Fibroblast of lung (primary cell): ENCODE measurements around the gene DLG2. TPM values are rescaled to one million over a fixed set of nuclear protein-coding genes. Genes with fewer than 3 reads are reported as not detected.

Experiments used
- DNase-seq, 2 donors: peaks; one replicate each; pipeline versions ENCODE4 v3.0.0 to v3.0.0-alpha.2; 2010; ENCODE audit warnings: low read depth in 2 of 2
- H2AFZ ChIP-seq: 2 replicates; pipeline ENCODE4 v1.5.1; 2012; ENCODE audit warnings: low read length, control low read depth, inconsistent platforms
- H3K27ac ChIP-seq: 2 replicates; pipeline ENCODE4 v1.5.1; 2011; ENCODE audit warnings: low read length, control low read depth; ENCODE audit not compliant: insufficient read depth
- H3K27me3 ChIP-seq: 2 replicates; pipeline ENCODE4 v1.5.1; 2011; ENCODE audit warnings: mild to moderate bottlenecking, low read length; ENCODE audit not compliant: control insufficient read depth, insufficient read depth
- H3K36me3 ChIP-seq: 2 replicates; pipeline ENCODE4 v1.5.1; 2011; ENCODE audit warnings: low read length; ENCODE audit not compliant: control insufficient read depth, insufficient read depth
- H3K4me1 ChIP-seq: 2 replicates; pipeline ENCODE4 v1.5.1; 2011; ENCODE audit warnings: low read length; ENCODE audit not compliant: control insufficient read depth, insufficient read depth; ENCODE audit errors: extremely low read depth
- H3K4me2 ChIP-seq: 2 replicates; pipeline ENCODE4 v1.5.1; 2011; ENCODE audit warnings: low read length, control low read depth; ENCODE audit not compliant: insufficient read depth; ENCODE audit errors: extremely low read depth
- H3K4me3 ChIP-seq, 4 experiments: fragments of 200-600 bp in 1 of 4; sonication (generic) in 1 of 4; replicated peaks in 1 of 4; 2 replicates each; pipeline ENCODE4 v1.5.1; 2011 to 2016; ENCODE audit warnings: low read length in 4 of 4, low read depth in 3 of 4, mild to moderate bottlenecking in 3 of 4, control low read depth in 2 of 4, inconsistent platforms in 1 of 4, mixed read lengths in 1 of 4; ENCODE audit not compliant: insufficient read depth in 1 of 4; ENCODE audit errors: control extremely low read depth in 1 of 4
- H3K79me2 ChIP-seq: 2 replicates; pipeline ENCODE4 v1.5.1; 2012; ENCODE audit warnings: mild to moderate bottlenecking, low read length, inconsistent platforms; ENCODE audit not compliant: control insufficient read depth, insufficient read depth
- H3K9ac ChIP-seq: 2 replicates; pipeline ENCODE4 v1.5.1; 2011; ENCODE audit warnings: mild to moderate bottlenecking, low read length, control low read depth; ENCODE audit not compliant: insufficient read depth
- H3K9me3 ChIP-seq: 2 replicates; pipeline ENCODE4 v1.5.1; 2012; ENCODE audit warnings: low read depth, low read length; ENCODE audit not compliant: control insufficient read depth, insufficient read depth
- H4K20me1 ChIP-seq: 2 replicates; pipeline ENCODE4 v1.5.1; 2011; ENCODE audit warnings: low read length; ENCODE audit not compliant: control insufficient read depth, insufficient read depth; ENCODE audit errors: extremely low read depth
- CTCF ChIP-seq, 2 donors: IDR thresholded peaks in 1 of 2; conservative IDR thresholded peaks in 1 of 2; 1 replicate in 1 of 2; 2 replicates in 1 of 2; pipeline ENCODE4 v1.5.1; 2011 to 2012; ENCODE audit warnings: low read length in 2 of 2, control low read depth in 1 of 2, inconsistent platforms in 1 of 2, low read depth in 1 of 2, mild to moderate bottlenecking in 1 of 2
- EZH2 ChIP-seq: IDR thresholded peaks from 2 replicates; pipeline ENCODE4 v1.5.1; 2012; ENCODE audit warnings: low read length, control low read depth, mild to moderate bottlenecking; ENCODE audit errors: missing control alignments
- polyA plus RNA-seq, 2 donors: library from polyadenylated mRNA; depleted of rRNA in 1 of 2; stranded (reverse) in 1 of 2; unstranded in 1 of 2; fragments of >200 nt; gene quantifications; 2 replicates each; pipeline ENCODE4 v1.2.1, GENCODE V29; 2011 to 2012; ENCODE audit warnings: missing spikeins in 1 of 2
- total RNA-seq: library from RNA; depleted of rRNA; stranded (reverse); fragments of >200 nt; gene quantifications from 2 replicates; pipeline ENCODE4 v1.2.1, GENCODE V29; 2014

Gene DLG2
- total and polyA plus RNA-seq, 2 donors (not counting 1 experiment from before 2014, with no cell fraction given) = 0.77 to 2.3 TPM

- TF ChIP-seq EZH2 = no peak
- TF ChIP-seq CTCF (conservative IDR thresholded peaks at IDR 0.05 in 1 of 2, IDR thresholded peaks at IDR 0.05 in 1 of 2; ENCODE audit: low read depth in 1 of 2, low read length in 2 of 2) = no peak
- H3K79me2 ChIP-seq = no peaks in the 10 kb centered on the region
- H3K36me3 ChIP-seq = no peaks in the 10 kb centered on the region
- no peak overlapping the region for H3K4me3 ChIP-seq
- no peak overlapping the region for H3K9ac ChIP-seq
- H3K4me1 ChIP-seq = no peaks in the 10 kb centered on the region
- no peaks in the 10 kb centered on the region for H3K27me3 ChIP-seq
- no peak overlapping the region for H3K4me2 ChIP-seq
- H3K9me3 ChIP-seq = no peaks in the 10 kb centered on the region
- no peaks in the 10 kb centered on the region for H4K20me1 ChIP-seq
- DNase-seq = no peak
- no peak overlapping the region for H2AFZ ChIP-seq
- no peak overlapping the region for H3K27ac ChIP-seq
Measured at GRCh38 chr11:85094795-85095194, 532.3 kb downstream of the DLG2 start.

- Histone ChIP-seq H3K9ac (no peak overlapping the region), H3K27ac (no peak overlapping the region), H3K9me3 (no peaks in the 10 kb centered on the region), H3K27me3 (no peaks in the 10 kb centered on the region), H4K20me1 (no peaks in the 10 kb centered on the region), H2AFZ (no peak overlapping the region), H3K4me1 (peaks cover 3% of the 10 kb centered on the region), H3K4me2 (no peak overlapping the region), H3K36me3 (no peaks in the 10 kb centered on the region), H3K4me3 (no peak overlapping the region), H3K79me2 (no peaks in the 10 kb centered on the region)
- DNase-seq = no peak
- TF ChIP-seq EZH2 (no peak), CTCF (conservative IDR thresholded peaks at IDR 0.05 in 1 of 2, IDR thresholded peaks at IDR 0.05 in 1 of 2; ENCODE audit: low read depth in 1 of 2, low read length in 2 of 2) (no peak)
Measured at GRCh38 chr11:85089654-85090053, 537.5 kb downstream of the DLG2 start.

- Histone ChIP-seq H3K79me2 (no peaks in the 10 kb centered on the region), H3K27me3 (no peaks in the 10 kb centered on the region), H3K9me3 (no peaks in the 10 kb centered on the region), H3K27ac (no peak overlapping the region), H3K9ac (no peak overlapping the region), H3K36me3 (no peaks in the 10 kb centered on the region), H3K4me2 (no peak overlapping the region), H4K20me1 (no peaks in the 10 kb centered on the region), H2AFZ (no peak overlapping the region), H3K4me3 (no peak overlapping the region), H3K4me1 (peaks cover 3% of the 10 kb centered on the region)
- TF ChIP-seq EZH2 (no peak), CTCF (conservative IDR thresholded peaks at IDR 0.05 in 1 of 2, IDR thresholded peaks at IDR 0.05 in 1 of 2; ENCODE audit: low read depth in 1 of 2, low read length in 2 of 2) (no peak)
- DNase-seq = peak; percentile 15 to 61
Measured at GRCh38 chr11:85088286-85088685, 538.9 kb downstream of the DLG2 start.
